OCI-LY1 (cell line): ENCODE data around the gene ATP1A3.

Source experiments
- EZH2 ChIP-seq: fragments of 200-600 bp; sonication (generic), shearing (Covaris generic); IDR thresholded peaks from 2 replicates; pipeline ENCODE4 v1.8.0; 2017; ENCODE audit warnings: borderline replicate concordance, mixed run types, mild to moderate bottlenecking, antibody characterized with exemption, low read length, moderate library complexity, mixed read lengths
- TF ChIP-seq, protein P1 (sequence below): fragments of 200-600 bp; sonication (generic), shearing (Covaris generic); IDR thresholded peaks from 2 replicates; pipeline ENCODE4 v1.5.1; 2017; ENCODE audit warnings: mild to moderate bottlenecking, antibody characterized with exemption, low read length, moderate library complexity, mixed read lengths

DNA sequence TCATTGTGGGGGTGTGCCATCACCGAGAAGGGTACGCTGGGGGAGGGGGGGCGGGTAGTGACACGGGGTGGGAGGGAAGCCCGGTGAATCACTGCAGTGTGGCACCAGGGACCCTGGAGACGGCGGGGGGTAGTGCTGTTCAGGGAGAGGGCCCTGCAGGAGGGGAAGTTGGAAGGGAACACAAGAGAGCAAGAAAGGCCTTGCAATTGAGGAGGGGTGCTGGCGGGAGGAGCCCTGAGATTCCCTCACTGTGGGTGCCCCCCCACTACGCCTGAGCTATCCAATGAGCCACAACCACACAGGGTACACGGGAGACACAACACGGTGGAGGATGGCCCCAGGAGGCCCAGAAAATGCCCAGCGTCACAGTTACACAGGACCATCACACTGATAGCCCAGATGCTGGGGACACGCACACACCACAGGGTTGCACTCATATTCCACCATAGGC lies 516 bp upstream of the ATP1A3 start:
- TF ChIP-seq, protein P1, sequence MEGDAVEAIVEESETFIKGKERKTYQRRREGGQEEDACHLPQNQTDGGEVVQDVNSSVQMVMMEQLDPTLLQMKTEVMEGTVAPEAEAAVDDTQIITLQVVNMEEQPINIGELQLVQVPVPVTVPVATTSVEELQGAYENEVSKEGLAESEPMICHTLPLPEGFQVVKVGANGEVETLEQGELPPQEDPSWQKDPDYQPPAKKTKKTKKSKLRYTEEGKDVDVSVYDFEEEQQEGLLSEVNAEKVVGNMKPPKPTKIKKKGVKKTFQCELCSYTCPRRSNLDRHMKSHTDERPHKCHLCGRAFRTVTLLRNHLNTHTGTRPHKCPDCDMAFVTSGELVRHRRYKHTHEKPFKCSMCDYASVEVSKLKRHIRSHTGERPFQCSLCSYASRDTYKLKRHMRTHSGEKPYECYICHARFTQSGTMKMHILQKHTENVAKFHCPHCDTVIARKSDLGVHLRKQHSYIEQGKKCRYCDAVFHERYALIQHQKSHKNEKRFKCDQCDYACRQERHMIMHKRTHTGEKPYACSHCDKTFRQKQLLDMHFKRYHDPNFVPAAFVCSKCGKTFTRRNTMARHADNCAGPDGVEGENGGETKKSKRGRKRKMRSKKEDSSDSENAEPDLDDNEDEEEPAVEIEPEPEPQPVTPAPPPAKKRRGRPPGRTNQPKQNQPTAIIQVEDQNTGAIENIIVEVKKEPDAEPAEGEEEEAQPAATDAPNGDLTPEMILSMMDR = no peak
- TF ChIP-seq EZH2 = no peak
